GM12891 (cell line): ENCODE results near the gene BPTF.

Experiments
- POLR2A ChIP-seq: IDR thresholded peaks from 2 replicates; pipeline ENCODE4 v1.6.1; 2011; ENCODE audit warnings: low read depth, low read length, control low read depth
- POLR2AphosphoS5 ChIP-seq: IDR thresholded peaks from 2 replicates; pipeline ENCODE4 v1.6.1; 2011; ENCODE audit warnings: low read depth, low read length, control low read depth
- TAF1 ChIP-seq: IDR thresholded peaks from 2 replicates; pipeline ENCODE4 v1.6.1; 2011; ENCODE audit warnings: low read depth, low read length, control low read depth

GRCh38 chr17:67950945-67951344, 125.6 kb downstream of the BPTF start:
- TF ChIP-seq TAF1 (no peak), POLR2AphosphoS5 (no peak), POLR2A (no peak)
